Fibroblast of lung (primary cell): ENCODE measurements around the gene ZFP69B. TPM values are rescaled to one million over a fixed set of nuclear protein-coding genes. Genes with fewer than 3 reads are reported as not detected.

Source experiments
- DNase-seq, 2 donors: peaks; one replicate each; pipeline versions ENCODE4 v3.0.0 to v3.0.0-alpha.2; 2010; ENCODE audit warnings: low read depth in 2 of 2
- H2AFZ ChIP-seq: 2 replicates; pipeline ENCODE4 v1.5.1; 2012; ENCODE audit warnings: low read length, control low read depth, inconsistent platforms
- H3K27ac ChIP-seq: 2 replicates; pipeline ENCODE4 v1.5.1; 2011; ENCODE audit warnings: low read length, control low read depth; ENCODE audit not compliant: insufficient read depth
- H3K27me3 ChIP-seq: 2 replicates; pipeline ENCODE4 v1.5.1; 2011; ENCODE audit warnings: mild to moderate bottlenecking, low read length; ENCODE audit not compliant: control insufficient read depth, insufficient read depth
- H3K36me3 ChIP-seq: 2 replicates; pipeline ENCODE4 v1.5.1; 2011; ENCODE audit warnings: low read length; ENCODE audit not compliant: control insufficient read depth, insufficient read depth
- H3K4me1 ChIP-seq: 2 replicates; pipeline ENCODE4 v1.5.1; 2011; ENCODE audit warnings: low read length; ENCODE audit not compliant: control insufficient read depth, insufficient read depth; ENCODE audit errors: extremely low read depth
- H3K4me2 ChIP-seq: 2 replicates; pipeline ENCODE4 v1.5.1; 2011; ENCODE audit warnings: low read length, control low read depth; ENCODE audit not compliant: insufficient read depth; ENCODE audit errors: extremely low read depth
- H3K4me3 ChIP-seq, 4 experiments: fragments of 200-600 bp in 1 of 4; sonication (generic) in 1 of 4; replicated peaks in 1 of 4; 2 replicates each; pipeline ENCODE4 v1.5.1; 2011 to 2016; ENCODE audit warnings: low read length in 4 of 4, low read depth in 3 of 4, mild to moderate bottlenecking in 3 of 4, control low read depth in 2 of 4, inconsistent platforms in 1 of 4, mixed read lengths in 1 of 4; ENCODE audit not compliant: insufficient read depth in 1 of 4; ENCODE audit errors: control extremely low read depth in 1 of 4
- H3K79me2 ChIP-seq: 2 replicates; pipeline ENCODE4 v1.5.1; 2012; ENCODE audit warnings: mild to moderate bottlenecking, low read length, inconsistent platforms; ENCODE audit not compliant: control insufficient read depth, insufficient read depth
- H3K9ac ChIP-seq: 2 replicates; pipeline ENCODE4 v1.5.1; 2011; ENCODE audit warnings: mild to moderate bottlenecking, low read length, control low read depth; ENCODE audit not compliant: insufficient read depth
- H3K9me3 ChIP-seq: 2 replicates; pipeline ENCODE4 v1.5.1; 2012; ENCODE audit warnings: low read depth, low read length; ENCODE audit not compliant: control insufficient read depth, insufficient read depth
- H4K20me1 ChIP-seq: 2 replicates; pipeline ENCODE4 v1.5.1; 2011; ENCODE audit warnings: low read length; ENCODE audit not compliant: control insufficient read depth, insufficient read depth; ENCODE audit errors: extremely low read depth
- EZH2 ChIP-seq: IDR thresholded peaks from 2 replicates; pipeline ENCODE4 v1.5.1; 2012; ENCODE audit warnings: low read length, control low read depth, mild to moderate bottlenecking; ENCODE audit errors: missing control alignments
- polyA plus RNA-seq, 2 donors: library from polyadenylated mRNA; depleted of rRNA in 1 of 2; stranded (reverse) in 1 of 2; unstranded in 1 of 2; fragments of >200 nt; gene quantifications; 2 replicates each; pipeline ENCODE4 v1.2.1, GENCODE V29; 2011 to 2012; ENCODE audit warnings: missing spikeins in 1 of 2
- total RNA-seq: library from RNA; depleted of rRNA; stranded (reverse); fragments of >200 nt; gene quantifications from 2 replicates; pipeline ENCODE4 v1.2.1, GENCODE V29; 2014
- TF ChIP-seq, protein P1 (sequence below), 2 donors: IDR thresholded peaks in 1 of 2; conservative IDR thresholded peaks in 1 of 2; 1 replicate in 1 of 2; 2 replicates in 1 of 2; pipeline ENCODE4 v1.5.1; 2011 to 2012; ENCODE audit warnings: low read length in 2 of 2, control low read depth in 1 of 2, inconsistent platforms in 1 of 2, low read depth in 1 of 2, mild to moderate bottlenecking in 1 of 2

The ZFP69B gene
- total and polyA plus RNA-seq, 2 donors (not counting 1 experiment from before 2014, with no cell fraction given) = 2.5 to 2.7 TPM

DNA sequence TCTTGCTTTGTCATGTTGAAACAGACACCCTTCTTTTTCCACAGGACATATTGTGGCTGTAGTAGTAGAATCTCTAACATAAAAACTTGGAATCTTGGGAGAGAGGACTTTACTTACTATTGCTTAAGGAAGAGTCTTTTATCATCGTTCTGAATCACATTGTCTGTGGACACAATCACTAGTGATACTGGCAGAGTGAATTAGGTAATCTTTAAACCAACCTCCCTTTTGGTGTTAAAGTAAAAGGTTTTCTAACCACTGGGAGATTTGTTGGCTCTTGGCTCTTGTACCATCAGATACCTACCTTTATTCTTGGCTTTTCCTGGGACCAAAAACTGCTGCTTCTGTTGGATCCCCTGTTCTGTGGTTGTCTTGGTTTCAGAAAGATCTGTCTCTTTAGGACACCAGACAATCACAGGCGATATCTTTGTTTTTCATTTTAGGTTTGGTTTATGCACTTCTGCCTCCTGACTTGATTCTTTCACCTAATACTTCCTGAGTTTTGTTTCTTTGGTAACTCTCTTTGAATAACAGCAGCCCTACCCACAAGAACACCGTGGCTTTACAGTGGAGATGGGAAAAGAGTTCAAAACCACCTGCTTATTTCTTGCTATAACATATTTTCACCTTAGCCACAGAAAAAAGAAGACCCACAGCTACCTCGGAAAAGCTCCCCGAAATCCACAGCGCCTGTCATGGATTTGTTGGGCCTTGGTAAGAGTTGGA, 36.6 kb upstream of the ZFP69B start:
- H3K27ac ChIP-seq = no peak overlapping the region
- no peak for DNase-seq
- no peaks in the 10 kb centered on the region for H3K9me3 ChIP-seq
- no peaks in the 10 kb centered on the region for H4K20me1 ChIP-seq
- no peak overlapping the region for H3K4me2 ChIP-seq
- H3K9ac ChIP-seq = no peak overlapping the region
- no peak overlapping the region for H2AFZ ChIP-seq
- peaks cover 5% of the 10 kb centered on the region for H3K36me3 ChIP-seq
- no peaks in the 10 kb centered on the region for H3K79me2 ChIP-seq
- H3K4me3 ChIP-seq = no peak overlapping the region
- H3K27me3 ChIP-seq = no peaks in the 10 kb centered on the region
- no peaks in the 10 kb centered on the region for H3K4me1 ChIP-seq
- TF ChIP-seq, protein P1, sequence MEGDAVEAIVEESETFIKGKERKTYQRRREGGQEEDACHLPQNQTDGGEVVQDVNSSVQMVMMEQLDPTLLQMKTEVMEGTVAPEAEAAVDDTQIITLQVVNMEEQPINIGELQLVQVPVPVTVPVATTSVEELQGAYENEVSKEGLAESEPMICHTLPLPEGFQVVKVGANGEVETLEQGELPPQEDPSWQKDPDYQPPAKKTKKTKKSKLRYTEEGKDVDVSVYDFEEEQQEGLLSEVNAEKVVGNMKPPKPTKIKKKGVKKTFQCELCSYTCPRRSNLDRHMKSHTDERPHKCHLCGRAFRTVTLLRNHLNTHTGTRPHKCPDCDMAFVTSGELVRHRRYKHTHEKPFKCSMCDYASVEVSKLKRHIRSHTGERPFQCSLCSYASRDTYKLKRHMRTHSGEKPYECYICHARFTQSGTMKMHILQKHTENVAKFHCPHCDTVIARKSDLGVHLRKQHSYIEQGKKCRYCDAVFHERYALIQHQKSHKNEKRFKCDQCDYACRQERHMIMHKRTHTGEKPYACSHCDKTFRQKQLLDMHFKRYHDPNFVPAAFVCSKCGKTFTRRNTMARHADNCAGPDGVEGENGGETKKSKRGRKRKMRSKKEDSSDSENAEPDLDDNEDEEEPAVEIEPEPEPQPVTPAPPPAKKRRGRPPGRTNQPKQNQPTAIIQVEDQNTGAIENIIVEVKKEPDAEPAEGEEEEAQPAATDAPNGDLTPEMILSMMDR (conservative IDR thresholded peaks at IDR 0.05 in 1 of 2, IDR thresholded peaks at IDR 0.05 in 1 of 2; ENCODE audit: low read depth in 1 of 2, low read length in 2 of 2) = no peak

DNA sequence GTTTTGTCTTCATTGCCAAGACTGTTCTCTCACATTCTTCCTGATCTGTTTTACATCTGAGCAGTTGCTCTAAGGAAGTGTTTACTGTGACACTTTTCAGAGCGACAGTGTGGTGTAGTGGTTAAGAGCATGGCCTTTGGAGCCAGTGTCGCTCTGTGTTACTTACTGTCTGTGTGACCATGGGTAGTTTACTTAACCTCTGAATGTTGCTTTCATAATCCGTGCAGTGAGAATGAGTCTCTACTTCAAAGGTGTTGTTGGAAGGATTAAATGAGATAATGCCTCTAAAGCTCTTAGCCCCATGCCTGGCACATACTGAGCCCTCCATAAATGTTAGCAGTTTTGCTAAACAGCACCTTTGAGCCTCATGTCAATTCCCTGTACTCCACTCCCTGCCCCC, 35.9 kb upstream of the ZFP69B start:
- H3K79me2 ChIP-seq = no peaks in the 10 kb centered on the region
- TF ChIP-seq, protein P1 (conservative IDR thresholded peaks at IDR 0.05 in 1 of 2, IDR thresholded peaks at IDR 0.05 in 1 of 2; ENCODE audit: low read depth in 1 of 2, low read length in 2 of 2) = no peak
- TF ChIP-seq EZH2 = no peak
- H4K20me1 ChIP-seq = no peaks in the 10 kb centered on the region
- no peak overlapping the region for H3K9ac ChIP-seq
- H2AFZ ChIP-seq = no peak overlapping the region
- H3K4me3 ChIP-seq = no peak overlapping the region
- no peak overlapping the region for H3K4me2 ChIP-seq
- H3K27me3 ChIP-seq = no peaks in the 10 kb centered on the region
- H3K36me3 ChIP-seq = peaks cover 5% of the 10 kb centered on the region
- no peak overlapping the region for H3K27ac ChIP-seq
- DNase-seq = no peak
- no peaks in the 10 kb centered on the region for H3K4me1 ChIP-seq
- H3K9me3 ChIP-seq = no peaks in the 10 kb centered on the region

DNA sequence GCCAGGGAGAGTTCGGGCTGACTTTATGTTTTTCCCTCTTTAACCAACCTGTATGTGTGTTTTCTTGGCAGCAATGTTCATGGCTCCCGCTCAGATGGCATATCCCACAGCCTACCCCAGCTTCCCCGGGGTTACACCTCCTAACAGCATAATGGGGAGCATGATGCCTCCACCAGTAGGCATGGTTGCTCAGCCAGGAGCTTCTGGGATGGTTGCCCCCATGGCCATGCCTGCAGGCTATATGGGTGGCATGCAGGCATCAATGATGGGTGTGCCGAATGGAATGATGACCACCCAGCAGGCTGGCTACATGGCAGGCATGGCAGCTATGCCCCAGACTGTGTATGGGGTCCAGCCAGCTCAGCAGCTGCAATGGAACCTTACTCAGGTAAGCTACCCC, 33.6 kb upstream of the ZFP69B start:
- Histone ChIP-seq H2AFZ (no peak overlapping the region), H3K36me3 (peaks cover 5% of the 10 kb centered on the region), H3K4me3 (no peak overlapping the region), H3K4me2 (no peak overlapping the region), H3K27me3 (no peaks in the 10 kb centered on the region), H3K79me2 (no peaks in the 10 kb centered on the region), H4K20me1 (no peaks in the 10 kb centered on the region), H3K9me3 (no peaks in the 10 kb centered on the region), H3K27ac (no peak overlapping the region), H3K4me1 (peaks cover under 1% of the 10 kb centered on the region), H3K9ac (no peak overlapping the region)
- TF ChIP-seq, protein P1 (conservative IDR thresholded peaks at IDR 0.05 in 1 of 2, IDR thresholded peaks at IDR 0.05 in 1 of 2; ENCODE audit: low read depth in 1 of 2, low read length in 2 of 2) = no peak
- TF ChIP-seq EZH2 = no peak
- no peak for DNase-seq
